Lung (tissue), 12 donors: Measurements from ENCODE around the gene MAJIN. TPM values are rescaled to one million over a fixed set of nuclear protein-coding genes. Genes with fewer than 3 reads are reported as not detected.

ENCODE experiments used
- ATAC-seq: fragments of 200-7000 bp; cut with Tn5 transposase; one replicate; pipeline ENCODE4 v1.9.1; 2020; ENCODE audit warnings: moderate number of reproducible peaks; ENCODE audit not compliant: insufficient read depth, low FRiP score
- DNase-seq, 3 donors: peaks; one replicate each; pipeline ENCODE4 v3.0.0-alpha.2; 2013 to 2017
- H3K27ac ChIP-seq, 2 donors: one replicate each; pipeline ENCODE4 v1.5.1; 2013; ENCODE audit warnings: mild to moderate bottlenecking in 2 of 2, moderate library complexity in 2 of 2, control low read depth in 1 of 2, inconsistent platforms in 1 of 2, low read depth in 1 of 2, low read length in 1 of 2
- H3K27me3 ChIP-seq, 3 donors: one replicate each; pipeline ENCODE4 v1.5.1; 2013; ENCODE audit warnings: low read length in 2 of 3; ENCODE audit not compliant: control insufficient read depth in 3 of 3, insufficient read depth in 3 of 3
- H3K36me3 ChIP-seq, 4 donors: one replicate each; pipeline ENCODE4 v1.5.1; 2013; ENCODE audit warnings: low read length in 4 of 4, mild to moderate bottlenecking in 1 of 4, moderate library complexity in 1 of 4; ENCODE audit not compliant: control insufficient read depth in 4 of 4, insufficient read depth in 4 of 4
- H3K4me1 ChIP-seq, 5 donors: one replicate each; pipeline ENCODE4 v1.5.1; 2013; ENCODE audit warnings: low read length in 5 of 5, mild to moderate bottlenecking in 2 of 5, moderate library complexity in 1 of 5; ENCODE audit not compliant: control insufficient read depth in 5 of 5, insufficient read depth in 5 of 5
- H3K4me3 ChIP-seq: one replicate; pipeline ENCODE4 v1.5.1; 2013; ENCODE audit warnings: mild to moderate bottlenecking, control low read depth, moderate library complexity
- H3K9ac ChIP-seq, 2 donors: one replicate each; pipeline ENCODE4 v1.5.1; 2013; ENCODE audit warnings: low read length in 2 of 2, control low read depth in 1 of 2; ENCODE audit not compliant: insufficient read depth in 1 of 2
- H3K9me3 ChIP-seq, 4 donors: one replicate each; pipeline ENCODE4 v1.5.1; 2013; ENCODE audit warnings: low read length in 3 of 4, mild to moderate bottlenecking in 1 of 4, moderate library complexity in 1 of 4; ENCODE audit not compliant: control insufficient read depth in 4 of 4, insufficient read depth in 3 of 4
- WGBS, 2 donors: extraction: QIAGEN DNeasy Blood & Tissue Kit; methylation state at CpG; one replicate each; pipeline ENCODE4 v1.1.7; 2013; 5-methylcytosine and 5-hydroxymethylcytosine counted together
- polyA plus RNA-seq, 2 donors: library from polyadenylated mRNA; stranded (reverse); fragments of 200-250 nt; gene quantifications; one replicate each; pipeline ENCODE4 v1.2.1, GENCODE V29; 2013
- total RNA-seq, 2 donors: library from RNA; depleted of rRNA in 1 of 2; stranded (reverse); fragments of >200 nt in 1 of 2; gene quantifications; one replicate each; pipeline ENCODE4 v1.2.1, GENCODE V29; 2014 to 2021
- TF ChIP-seq, protein P1 (sequence below): IDR thresholded peaks from 2 replicates; pipeline ENCODE4 v1.5.1; 2012; ENCODE audit warnings: mild to moderate bottlenecking; ENCODE audit errors: control extremely low read depth, extremely low read depth
- donor health status: control.
- donor health status: control.
- donor health status: Bipolar disorder and iron deficiency.
- donor health status: healthy.
- donor health status: DM: yes; HTN: yes; CAD: no.

The MAJIN gene
- total and polyA plus RNA-seq, 4 donors: 0.24 to 0.55 (median 0.39) TPM; not detected in 1

DNA sequence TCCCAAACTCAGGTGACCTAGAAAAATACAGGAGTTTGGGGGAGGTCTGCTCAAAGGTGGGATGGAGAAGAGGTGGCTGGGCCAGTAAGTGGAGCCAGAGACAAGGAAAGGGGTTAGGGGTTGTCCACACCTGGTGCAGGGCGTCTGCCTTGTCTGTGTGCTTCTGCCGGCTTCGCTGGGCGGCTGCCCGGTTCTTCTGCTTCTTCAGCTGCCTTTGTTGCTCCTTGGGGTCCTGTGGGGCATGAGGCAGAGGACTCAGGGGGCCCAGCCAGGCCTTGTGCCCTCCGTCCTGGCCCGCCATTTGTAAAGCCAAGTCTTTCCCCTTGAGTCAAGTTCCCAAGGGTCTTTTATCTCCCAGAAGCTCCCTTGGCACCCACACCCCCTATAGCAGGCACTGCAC, 22.4 kb upstream of the MAJIN start:
- Histone ChIP-seq H3K36me3 (peaks cover 0 to 3% (median 0%) of the 10 kb centered on the region in 4 donors), H3K9ac (no peak overlapping the region), H3K9me3 (no peaks in the 10 kb centered on the region), H3K27ac (no peak overlapping the region), H3K4me1 (peaks cover 0 to 25% (median 9%) of the 10 kb centered on the region in 5 donors), H3K27me3 (no peaks in the 10 kb centered on the region), H3K4me3 (no peak overlapping the region)
- 96 to 98% methylated on average over 7 of the region's 7 CpGs for WGBS, 2 donors
- no peak for DNase-seq
- TF ChIP-seq, protein P1, sequence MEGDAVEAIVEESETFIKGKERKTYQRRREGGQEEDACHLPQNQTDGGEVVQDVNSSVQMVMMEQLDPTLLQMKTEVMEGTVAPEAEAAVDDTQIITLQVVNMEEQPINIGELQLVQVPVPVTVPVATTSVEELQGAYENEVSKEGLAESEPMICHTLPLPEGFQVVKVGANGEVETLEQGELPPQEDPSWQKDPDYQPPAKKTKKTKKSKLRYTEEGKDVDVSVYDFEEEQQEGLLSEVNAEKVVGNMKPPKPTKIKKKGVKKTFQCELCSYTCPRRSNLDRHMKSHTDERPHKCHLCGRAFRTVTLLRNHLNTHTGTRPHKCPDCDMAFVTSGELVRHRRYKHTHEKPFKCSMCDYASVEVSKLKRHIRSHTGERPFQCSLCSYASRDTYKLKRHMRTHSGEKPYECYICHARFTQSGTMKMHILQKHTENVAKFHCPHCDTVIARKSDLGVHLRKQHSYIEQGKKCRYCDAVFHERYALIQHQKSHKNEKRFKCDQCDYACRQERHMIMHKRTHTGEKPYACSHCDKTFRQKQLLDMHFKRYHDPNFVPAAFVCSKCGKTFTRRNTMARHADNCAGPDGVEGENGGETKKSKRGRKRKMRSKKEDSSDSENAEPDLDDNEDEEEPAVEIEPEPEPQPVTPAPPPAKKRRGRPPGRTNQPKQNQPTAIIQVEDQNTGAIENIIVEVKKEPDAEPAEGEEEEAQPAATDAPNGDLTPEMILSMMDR: no peak
- no peak for ATAC-seq

DNA sequence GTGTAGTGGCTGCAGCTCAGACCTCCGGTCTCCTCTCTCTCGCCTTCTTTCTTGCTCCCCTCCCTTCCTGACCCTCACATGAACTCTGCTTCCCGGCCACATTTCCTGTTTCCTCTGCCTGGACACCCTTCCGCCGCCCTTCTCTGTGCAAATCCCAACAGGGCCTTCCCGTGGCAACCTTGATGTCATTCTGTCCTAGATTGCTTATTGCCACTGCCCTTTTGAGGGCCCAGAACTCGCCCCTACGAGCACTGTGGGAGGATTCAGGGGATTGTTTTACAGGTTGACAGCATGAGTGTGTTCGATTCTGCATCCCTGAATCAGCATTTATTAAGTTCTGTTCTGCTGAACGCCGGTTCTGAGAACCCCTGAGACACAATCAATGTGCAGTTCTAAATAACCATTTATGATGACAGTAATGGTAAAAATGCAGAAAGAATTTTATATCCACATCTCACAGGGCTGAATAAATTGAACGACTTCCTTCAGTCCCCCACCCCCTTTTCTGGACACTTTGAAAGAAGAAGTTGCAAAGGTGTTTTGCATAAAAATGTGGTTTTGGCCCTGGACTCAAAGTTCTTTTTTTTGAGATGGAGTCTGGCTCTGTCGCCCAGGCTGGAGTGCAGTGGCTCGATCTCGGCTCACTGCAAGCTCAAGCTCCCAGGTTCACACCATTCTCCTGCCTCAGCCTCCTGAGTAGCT, 18.5 kb upstream of the MAJIN start:
- peaks cover 0 to 17% (median 9%) of the 10 kb centered on the region in 5 donors for H3K4me1 ChIP-seq
- WGBS, 2 donors: 15 to 26% methylated on average over 15 of the region's 15 CpGs
- DNase-seq (peak; percentile 74 to 85 (median 75)), ATAC-seq (peak; percentile 62)
- peaks cover 0 to 3% (median 0%) of the 10 kb centered on the region in 4 donors for H3K36me3 ChIP-seq
- H3K9ac ChIP-seq: no peak overlapping the region
- peak overlapping the region in 1 of 2 donors; percentile 73 for H3K27ac ChIP-seq
- TF ChIP-seq, protein P1: no peak
- no peak overlapping the region for H3K4me3 ChIP-seq
- H3K27me3 ChIP-seq: no peaks in the 10 kb centered on the region
- H3K9me3 ChIP-seq: no peaks in the 10 kb centered on the region

DNA sequence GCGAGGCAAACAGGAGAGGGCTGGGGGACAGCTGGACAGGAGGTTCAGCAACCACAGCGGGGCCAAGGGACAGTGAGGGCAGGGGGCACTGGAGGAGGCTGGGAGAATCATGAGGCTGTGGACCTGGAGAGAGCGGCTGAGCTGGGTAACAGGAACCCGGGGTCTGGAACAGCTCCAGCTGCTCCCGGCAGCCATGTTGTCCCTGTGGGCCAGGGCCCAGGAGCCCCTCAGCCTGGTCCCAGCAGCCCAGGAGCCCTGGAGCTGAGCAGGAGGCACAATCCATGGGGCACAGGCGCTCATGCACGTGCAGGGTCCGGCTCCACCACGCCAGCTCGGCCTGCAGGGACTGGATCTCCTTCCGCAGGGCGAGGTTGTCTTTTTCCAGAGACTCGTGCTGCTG, 17.5 kb upstream of the MAJIN start:
- DNase-seq (no peak), ATAC-seq (no peak)
- no peaks in the 10 kb centered on the region for H3K27me3 ChIP-seq
- TF ChIP-seq, protein P1: no peak
- H3K4me1 ChIP-seq: peaks cover 0 to 13% (median 9%) of the 10 kb centered on the region in 5 donors
- H3K36me3 ChIP-seq: peaks cover 0 to 3% (median 0%) of the 10 kb centered on the region in 4 donors
- peak overlapping the region in 1 of 2 donors; percentile 73 for H3K27ac ChIP-seq
- no peak overlapping the region for H3K9ac ChIP-seq
- H3K9me3 ChIP-seq: no peaks in the 10 kb centered on the region
- 76 to 77% methylated on average over 13 of the region's 13 CpGs for WGBS, 2 donors
- H3K4me3 ChIP-seq: no peak overlapping the region
